A549 treated with ZK216348 at 1 μM for 4 hours (cell line): ENCODE data around the gene CUBN. TPM values are rescaled to one million over a fixed set of nuclear protein-coding genes. Genes with fewer than 3 reads are reported as not detected.

Source experiments
- total RNA-seq: library from RNA; stranded (reverse); fragments of 200-300 nt; extraction: Qiagen RNA extraction; gene quantifications from 5 replicates; pipeline ENCODE4 v1.2.3, GENCODE V29; 2022; ENCODE audit warnings: low read depth

Gene CUBN
- total RNA-seq: 0.01 to 0.23 TPM (median 0.02 TPM) in 5 replicates

DNA sequence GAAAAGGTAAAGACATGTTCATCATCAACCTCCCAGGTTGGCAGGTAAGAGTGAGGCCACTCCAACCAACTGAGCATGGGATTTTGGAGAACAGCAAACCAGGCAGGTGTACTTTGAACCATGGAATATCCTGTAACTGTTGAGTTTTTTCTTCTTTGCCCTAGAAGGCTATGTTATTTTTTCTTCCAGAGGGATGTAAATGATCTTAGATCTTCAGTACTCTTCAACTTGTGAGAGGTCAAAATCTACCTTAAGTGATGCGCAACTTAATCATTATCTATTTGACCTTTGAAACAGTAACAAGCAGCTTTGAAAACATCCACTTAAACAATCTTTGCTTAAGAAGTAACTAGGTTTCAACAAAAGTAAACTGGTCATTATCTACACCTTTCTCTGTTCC is at the start of gene CUBN:
Gene CUBN (minus strand): TSS at position 71 of the 400 bp plus-strand sequence. CDS start 46 bp downstream, at position 25.

DNA sequence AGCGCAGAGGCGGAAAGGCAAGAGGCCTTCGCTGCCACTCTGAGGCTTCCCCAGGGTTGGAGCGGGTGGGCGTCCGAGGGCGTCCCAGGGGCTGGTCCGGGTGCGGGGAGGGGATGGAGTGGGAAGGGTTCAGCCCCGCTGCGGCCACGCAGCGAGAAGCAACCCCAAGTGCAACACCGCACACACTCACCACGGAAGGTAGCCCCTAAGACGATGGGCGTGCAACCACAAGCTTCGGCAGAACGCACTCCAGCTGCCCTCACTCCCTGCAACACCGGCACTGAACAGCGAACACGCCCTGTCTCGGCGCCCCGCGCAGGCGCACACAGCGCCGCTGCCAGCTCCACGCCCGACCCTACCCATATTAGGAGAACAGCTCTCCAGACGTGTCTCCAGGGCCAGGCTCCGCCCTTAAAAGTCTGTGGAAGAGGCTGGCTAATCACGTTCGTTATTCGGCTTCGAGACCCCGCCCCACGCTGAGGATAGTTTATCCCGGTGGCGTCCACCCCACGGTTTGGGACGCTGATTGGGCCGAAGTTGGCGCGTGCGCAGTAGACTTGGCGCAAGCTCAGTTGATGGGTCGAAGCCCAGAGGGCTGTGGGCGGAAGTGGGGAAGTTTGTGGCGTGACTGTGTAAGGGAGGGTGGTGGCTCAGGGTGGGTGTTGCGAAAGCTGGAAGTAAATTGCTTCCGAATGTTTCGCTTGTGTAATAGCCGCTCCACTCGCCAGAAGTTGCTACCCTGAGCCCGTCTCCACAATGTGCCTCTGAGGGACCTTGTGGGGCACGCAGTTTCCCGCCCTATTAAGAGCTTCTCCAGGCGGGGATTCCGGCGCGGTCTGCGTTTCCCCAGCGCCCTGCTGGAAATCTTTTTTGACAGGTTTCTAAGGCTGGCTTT is 312.2 kb downstream of the CUBN start, which contains the start of gene RSU1:
Gene RSU1 (minus strand): TSS at position 300 of the 895 bp plus-strand sequence. CDS start 343 bp downstream, outside the sequence.

Other genes starting within 250 kb of the CUBN start
- gene TRDMT1, start 71.9 kb upstream of the CUBN start, total RNA-seq: 2.0 to 4.4 TPM (median 3.7 TPM) in 5 replicates
- gene VIM, start 98.4 kb upstream of the CUBN start, total RNA-seq: 1,461 to 1,843 TPM (median 1,788 TPM) in 5 replicates